DND-41 (cell line): ENCODE measurements around the gene SYNDIG1L.
"Not testable (repeated sequence)": the region's sequence is repeated elsewhere in the genome, so short reads cannot be mapped to it uniquely, and the experiment has no call there.

Source experiments
- ATAC-seq: fragments of 200-7000 bp; cut with Tn5 transposase; 3 replicates; pipeline ENCODE4 v1.9.1; 2021; ENCODE audit warnings: low read depth; ENCODE audit not compliant: insufficient read depth
- DNase-seq: peaks from one replicate; pipeline ENCODE4 v3.0.0-alpha.2; 2020
- H2AFZ ChIP-seq: 2 replicates; pipeline ENCODE4 v1.6.0; 2012; ENCODE audit warnings: low read depth, low read length
- H3K27ac ChIP-seq: 2 replicates; pipeline ENCODE4 v1.5.1; 2012; ENCODE audit warnings: low read length, inconsistent platforms
- H3K27me3 ChIP-seq: fragments of 200-600 bp; sonication (generic); 2 replicates; pipeline ENCODE4 v1.6.0; 2012; ENCODE audit warnings: low read length, mild to moderate bottlenecking, inconsistent platforms; ENCODE audit not compliant: insufficient read depth, poor library complexity
- H3K36me3 ChIP-seq: 2 replicates; pipeline ENCODE4 v1.5.1; 2012; ENCODE audit warnings: low read length, inconsistent platforms; ENCODE audit not compliant: insufficient read depth
- H3K4me1 ChIP-seq: 2 replicates; pipeline ENCODE4 v1.5.1; 2012; ENCODE audit warnings: mild to moderate bottlenecking, low read length; ENCODE audit not compliant: insufficient read depth
- H3K4me2 ChIP-seq: 2 replicates; pipeline ENCODE4 v1.6.0; 2012; ENCODE audit warnings: mild to moderate bottlenecking, moderate library complexity, low read length, inconsistent platforms; ENCODE audit not compliant: insufficient read depth
- H3K4me3 ChIP-seq, 2 experiments: fragments of 200-600 bp in 1 of 2; shearing (Covaris generic) in 1 of 2; 2 replicates each; pipeline ENCODE4 v1.5.1; 2012 to 2016; ENCODE audit warnings: inconsistent platforms in 2 of 2, low read length in 2 of 2, mild to moderate bottlenecking in 2 of 2, low read depth in 1 of 2, moderate library complexity in 1 of 2
- H3K79me2 ChIP-seq: 2 replicates; pipeline ENCODE4 v1.6.0; 2012; ENCODE audit warnings: low read length, inconsistent platforms; ENCODE audit not compliant: insufficient read depth
- H3K9ac ChIP-seq: 2 replicates; pipeline ENCODE4 v1.6.0; 2012; ENCODE audit warnings: low read depth, mild to moderate bottlenecking, inconsistent platforms, low read length, moderate library complexity
- H3K9me3 ChIP-seq: 2 replicates; pipeline ENCODE4 v1.5.1; 2012; ENCODE audit warnings: low read length, moderate library complexity, mild to moderate bottlenecking, inconsistent platforms; ENCODE audit not compliant: insufficient read depth, severe bottlenecking
- H4K20me1 ChIP-seq: 2 replicates; pipeline ENCODE4 v1.6.0; 2012; ENCODE audit warnings: low read length; ENCODE audit not compliant: insufficient read depth
- EZH2 ChIP-seq: IDR thresholded peaks from 3 replicates; pipeline ENCODE4 v1.6.1; 2012; ENCODE audit warnings: borderline replicate concordance, low read depth, mild to moderate bottlenecking, moderate library complexity, low read length, inconsistent platforms; ENCODE audit not compliant: severe bottlenecking
- TF ChIP-seq, protein P1 (sequence below): IDR thresholded peaks from 2 replicates; pipeline ENCODE4 v1.5.1; 2012; ENCODE audit warnings: borderline replicate concordance, low read length, moderate library complexity, mild to moderate bottlenecking; ENCODE audit not compliant: poor library complexity, severe bottlenecking; ENCODE audit errors: extremely low read depth

SYNDIG1L gene

DNA sequence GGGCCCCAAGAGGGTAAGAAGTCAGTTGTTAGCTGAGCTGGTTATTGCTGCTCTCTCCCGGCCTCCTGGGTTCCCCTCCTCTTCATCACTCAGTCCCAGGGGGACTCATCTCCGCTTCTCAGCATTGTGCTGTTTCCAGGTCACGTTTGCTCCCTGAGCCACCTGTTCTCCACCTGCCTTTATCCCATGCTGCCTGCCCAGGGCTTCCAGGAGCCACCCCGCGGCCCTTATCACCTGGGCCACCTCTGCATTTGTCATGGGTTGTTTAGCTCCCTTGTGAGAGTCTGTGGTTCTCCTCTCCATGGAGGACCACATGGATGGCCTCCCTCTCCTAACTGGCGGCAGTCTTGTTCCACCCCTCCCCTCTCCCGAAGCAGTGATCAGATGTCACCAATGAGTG is 36.0 kb downstream of the SYNDIG1L start:
- H3K79me2 ChIP-seq = no peaks in the 10 kb centered on the region
- peaks cover 12% of the 10 kb centered on the region for H3K27me3 ChIP-seq
- TF ChIP-seq EZH2 = no peak
- TF ChIP-seq, protein P1, sequence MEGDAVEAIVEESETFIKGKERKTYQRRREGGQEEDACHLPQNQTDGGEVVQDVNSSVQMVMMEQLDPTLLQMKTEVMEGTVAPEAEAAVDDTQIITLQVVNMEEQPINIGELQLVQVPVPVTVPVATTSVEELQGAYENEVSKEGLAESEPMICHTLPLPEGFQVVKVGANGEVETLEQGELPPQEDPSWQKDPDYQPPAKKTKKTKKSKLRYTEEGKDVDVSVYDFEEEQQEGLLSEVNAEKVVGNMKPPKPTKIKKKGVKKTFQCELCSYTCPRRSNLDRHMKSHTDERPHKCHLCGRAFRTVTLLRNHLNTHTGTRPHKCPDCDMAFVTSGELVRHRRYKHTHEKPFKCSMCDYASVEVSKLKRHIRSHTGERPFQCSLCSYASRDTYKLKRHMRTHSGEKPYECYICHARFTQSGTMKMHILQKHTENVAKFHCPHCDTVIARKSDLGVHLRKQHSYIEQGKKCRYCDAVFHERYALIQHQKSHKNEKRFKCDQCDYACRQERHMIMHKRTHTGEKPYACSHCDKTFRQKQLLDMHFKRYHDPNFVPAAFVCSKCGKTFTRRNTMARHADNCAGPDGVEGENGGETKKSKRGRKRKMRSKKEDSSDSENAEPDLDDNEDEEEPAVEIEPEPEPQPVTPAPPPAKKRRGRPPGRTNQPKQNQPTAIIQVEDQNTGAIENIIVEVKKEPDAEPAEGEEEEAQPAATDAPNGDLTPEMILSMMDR = no peak
- no peaks in the 10 kb centered on the region for H3K9me3 ChIP-seq
- ATAC-seq (no peak), DNase-seq (no peak)
- no peaks in the 10 kb centered on the region for H4K20me1 ChIP-seq
- H3K9ac ChIP-seq = no peak overlapping the region
- H2AFZ ChIP-seq = no peak overlapping the region
- H3K4me3 ChIP-seq = no peak overlapping the region
- H3K27ac ChIP-seq = no peak overlapping the region
- no peaks in the 10 kb centered on the region for H3K4me1 ChIP-seq
- H3K36me3 ChIP-seq = no peaks in the 10 kb centered on the region
- no peak overlapping the region for H3K4me2 ChIP-seq

GRCh38 chr14:74382231-74382630 is 43.8 kb downstream of the SYNDIG1L start:
- TF ChIP-seq, protein P1 = no peak
- TF ChIP-seq EZH2 = no peak
- Histone ChIP-seq H3K9ac (no peak overlapping the region), H2AFZ (no peak overlapping the region), H3K4me2 (no peak overlapping the region), H3K4me3 (no peak overlapping the region), H3K4me1 (no peaks in the 10 kb centered on the region), H3K27me3 (no peaks in the 10 kb centered on the region), H3K36me3 (no peaks in the 10 kb centered on the region), H3K79me2 (no peaks in the 10 kb centered on the region), H3K9me3 (no peaks in the 10 kb centered on the region), H4K20me1 (no peaks in the 10 kb centered on the region), H3K27ac (no peak overlapping the region)
- ATAC-seq (no peak), DNase-seq (no peak)

- H3K9me3 ChIP-seq, H3K4me2 ChIP-seq, H3K4me1 ChIP-seq, H4K20me1 ChIP-seq, H3K9ac ChIP-seq, H3K36me3 ChIP-seq, H3K27ac ChIP-seq, DNase-seq, H3K4me3 ChIP-seq, H2AFZ ChIP-seq, H3K79me2 ChIP-seq, H3K27me3 ChIP-seq, ATAC-seq: not testable (repeated sequence)
Observed at GRCh38 chr14:74381571-74381970, 44.4 kb downstream of the SYNDIG1L start.

DNA sequence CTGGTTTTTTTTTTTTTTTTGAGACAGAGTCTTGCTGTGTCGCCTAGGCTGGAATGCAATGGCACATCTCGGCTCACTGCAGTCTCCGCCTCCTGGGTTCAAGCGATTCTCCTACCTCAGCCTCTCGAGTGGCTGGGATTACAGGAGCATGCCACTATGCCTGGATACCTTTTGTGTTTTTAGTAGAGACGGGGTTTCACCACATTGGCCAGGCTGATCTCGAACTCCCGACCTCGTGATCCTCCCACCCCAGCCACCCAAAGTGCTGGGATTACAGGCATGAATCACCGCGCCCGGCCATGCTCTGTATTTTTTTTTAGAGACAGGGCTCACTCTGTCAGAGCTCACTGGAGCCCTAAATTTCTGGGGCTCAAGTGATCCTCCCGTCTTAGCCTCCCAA is 45.2 kb downstream of the SYNDIG1L start:
- Histone ChIP-seq H3K4me1 (no peaks in the 10 kb centered on the region), H4K20me1 (no peaks in the 10 kb centered on the region), H3K36me3 (no peaks in the 10 kb centered on the region), H3K79me2 (no peaks in the 10 kb centered on the region), H3K9me3 (no peaks in the 10 kb centered on the region), H3K9ac (no peak overlapping the region), H3K27ac (no peak overlapping the region), H3K4me3 (no peak overlapping the region), H3K4me2 (no peak overlapping the region), H2AFZ (no peak overlapping the region), H3K27me3 (no peaks in the 10 kb centered on the region)
- DNase-seq = no peak
- ATAC-seq = no peak
- TF ChIP-seq EZH2 = no peak
- TF ChIP-seq, protein P1 = no peak
